Measurements from ENCODE around the gene MAP2K1. TPM values are rescaled to one million over a fixed set of nuclear protein-coding genes. Genes with fewer than 3 reads are reported as not detected.

The MAP2K1 gene
- total RNA-seq, 1 donor from 2014 or later = 42.0 TPM

- ChIA-PET CTCF (no interaction called here), POLR2A (no interaction called here)
- Mint-ChIP-seq H3K27ac (no peak overlapping the region), H3K27me3 (no peaks in the 10 kb centered on the region), H3K9me3 (peaks cover 4% of the 10 kb centered on the region), H3K4me3 (no peak overlapping the region), H3K4me1 (peaks cover 69% of the 10 kb centered on the region), H3K36me3 (ENCODE audit: low read depth) (peaks cover 19% of the 10 kb centered on the region)
- intact Hi-C loops (cut with micrococcal nuclease) = no loop called here
- DNase-seq (no peak), ATAC-seq (ENCODE audit: low read depth) (no peak)
- TF ChIP-seq, protein P1, sequence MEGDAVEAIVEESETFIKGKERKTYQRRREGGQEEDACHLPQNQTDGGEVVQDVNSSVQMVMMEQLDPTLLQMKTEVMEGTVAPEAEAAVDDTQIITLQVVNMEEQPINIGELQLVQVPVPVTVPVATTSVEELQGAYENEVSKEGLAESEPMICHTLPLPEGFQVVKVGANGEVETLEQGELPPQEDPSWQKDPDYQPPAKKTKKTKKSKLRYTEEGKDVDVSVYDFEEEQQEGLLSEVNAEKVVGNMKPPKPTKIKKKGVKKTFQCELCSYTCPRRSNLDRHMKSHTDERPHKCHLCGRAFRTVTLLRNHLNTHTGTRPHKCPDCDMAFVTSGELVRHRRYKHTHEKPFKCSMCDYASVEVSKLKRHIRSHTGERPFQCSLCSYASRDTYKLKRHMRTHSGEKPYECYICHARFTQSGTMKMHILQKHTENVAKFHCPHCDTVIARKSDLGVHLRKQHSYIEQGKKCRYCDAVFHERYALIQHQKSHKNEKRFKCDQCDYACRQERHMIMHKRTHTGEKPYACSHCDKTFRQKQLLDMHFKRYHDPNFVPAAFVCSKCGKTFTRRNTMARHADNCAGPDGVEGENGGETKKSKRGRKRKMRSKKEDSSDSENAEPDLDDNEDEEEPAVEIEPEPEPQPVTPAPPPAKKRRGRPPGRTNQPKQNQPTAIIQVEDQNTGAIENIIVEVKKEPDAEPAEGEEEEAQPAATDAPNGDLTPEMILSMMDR (IDR thresholded peaks at IDR 0.05) = no peak
Measured at GRCh38 chr15:66413579-66413978, 26.9 kb downstream of the MAP2K1 start.

- H3K9me3 Mint-ChIP-seq = peaks cover 4% of the 10 kb centered on the region
- ChIA-PET POLR2A (interaction anchor here (0.7 kb wide), 1 partner anchor 66 kb away, joined by 4 read pairs; no protein-coding TSS in a partner anchor), CTCF (no interaction called here)
- H3K27ac Mint-ChIP-seq = no peak overlapping the region
- intact Hi-C loops (cut with micrococcal nuclease) = no loop called here
- ATAC-seq (ENCODE audit: low read depth) = no peak
- DNase-seq = no peak
- no peaks in the 10 kb centered on the region for H3K27me3 Mint-ChIP-seq
- TF ChIP-seq, protein P1 (IDR thresholded peaks at IDR 0.05) = no peak
- H3K4me3 Mint-ChIP-seq = no peak overlapping the region
- peaks cover 14% of the 10 kb centered on the region for H3K36me3 Mint-ChIP-seq (ENCODE audit: low read depth)
- H3K4me1 Mint-ChIP-seq = peaks cover 60% of the 10 kb centered on the region
Measured at GRCh38 chr15:66415360-66415759, 28.6 kb downstream of the MAP2K1 start.

DNA sequence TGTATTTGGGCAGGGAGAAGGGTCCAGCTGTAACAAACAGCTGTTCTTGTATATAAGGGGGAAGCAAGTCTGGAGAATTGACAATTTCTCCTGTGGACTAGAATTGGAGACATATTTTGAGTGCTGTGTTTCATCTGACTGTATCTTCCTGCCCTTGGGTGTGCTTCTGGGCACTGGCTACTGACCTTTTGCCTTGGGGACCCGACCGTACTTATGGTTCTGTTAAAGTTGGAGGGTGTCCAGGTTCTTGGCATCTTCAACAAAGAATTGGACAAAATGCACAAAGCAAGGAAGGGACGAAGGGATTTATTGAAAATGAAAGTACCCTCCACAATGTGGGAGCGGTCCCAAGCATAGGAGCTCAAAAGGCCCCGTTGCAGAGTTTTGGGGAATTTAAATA lies 31.0 kb downstream of the MAP2K1 start:
- Mint-ChIP-seq H3K9me3 (peaks cover 4% of the 10 kb centered on the region), H3K27ac (no peak overlapping the region), H3K27me3 (no peaks in the 10 kb centered on the region), H3K4me1 (peaks cover 45% of the 10 kb centered on the region), H3K4me3 (no peak overlapping the region), H3K36me3 (ENCODE audit: low read depth) (peaks cover 14% of the 10 kb centered on the region)
- DNase-seq = no peak
- intact Hi-C loops (cut with micrococcal nuclease) = no loop called here
- CTCF ChIA-PET = no interaction called here
- POLR2A ChIA-PET = no interaction called here
- no peak for ATAC-seq (ENCODE audit: low read depth)
- TF ChIP-seq, protein P1 (IDR thresholded peaks at IDR 0.05) = no peak

GRCh38 chr15:66419471-66419870 lies 32.8 kb downstream of the MAP2K1 start:
- Mint-ChIP-seq H3K4me1 (peaks cover 45% of the 10 kb centered on the region), H3K36me3 (ENCODE audit: low read depth) (peaks cover 12% of the 10 kb centered on the region), H3K4me3 (no peak overlapping the region), H3K27me3 (no peaks in the 10 kb centered on the region), H3K27ac (no peak overlapping the region), H3K9me3 (no peaks in the 10 kb centered on the region)
- ChIA-PET CTCF (no interaction called here), POLR2A (no interaction called here)
- TF ChIP-seq, protein P1 (IDR thresholded peaks at IDR 0.05) = no peak
- intact Hi-C loops (cut with micrococcal nuclease) = no loop called here
- no peak for ATAC-seq (ENCODE audit: low read depth)
- no peak for DNase-seq

- Mint-ChIP-seq H3K27me3 (no peaks in the 10 kb centered on the region), H3K4me3 (no peak overlapping the region), H3K27ac (no peak overlapping the region), H3K36me3 (ENCODE audit: low read depth) (peaks cover 15% of the 10 kb centered on the region), H3K4me1 (peaks cover 30% of the 10 kb centered on the region), H3K9me3 (no peaks in the 10 kb centered on the region)
- intact Hi-C loops (cut with micrococcal nuclease) = no loop called here
- CTCF ChIA-PET = no interaction called here
- POLR2A ChIA-PET = no interaction called here
- TF ChIP-seq, protein P1 (IDR thresholded peaks at IDR 0.05) = no peak
- no peak for DNase-seq
- no peak for ATAC-seq (ENCODE audit: low read depth)
Measured at GRCh38 chr15:66422347-66422746, 35.6 kb downstream of the MAP2K1 start.

Measured in activated B cell treated with CpG ODN at 0.5 μM for 24 hours (primary cell).